Osteoblast (primary cell): Measurements from ENCODE around the gene DCC. TPM values are rescaled to one million over a fixed set of nuclear protein-coding genes. Genes with fewer than 3 reads are reported as not detected.

ENCODE experiments used
- DNase-seq: peaks from one replicate; pipeline ENCODE4 v3.0.0; 2011; ENCODE audit warnings: low spot score, mixed read lengths; ENCODE audit not compliant: insufficient read length; ENCODE audit errors: missing footprints
- H2AFZ ChIP-seq: 2 replicates; pipeline ENCODE4 v1.6.0; 2011; ENCODE audit warnings: mild to moderate bottlenecking, low read length
- H3K27ac ChIP-seq: 2 replicates; pipeline ENCODE4 v1.5.1; 2011; ENCODE audit warnings: mild to moderate bottlenecking, low read depth, low read length, moderate library complexity
- H3K27me3 ChIP-seq: 2 replicates; pipeline ENCODE4 v1.6.0; 2012; ENCODE audit warnings: mild to moderate bottlenecking, control low read depth, inconsistent platforms, low read length, moderate library complexity; ENCODE audit not compliant: insufficient read depth
- H3K36me3 ChIP-seq: 2 replicates; pipeline ENCODE4 v1.5.1; 2011; ENCODE audit warnings: mild to moderate bottlenecking, low read length, control low read depth, moderate library complexity; ENCODE audit not compliant: insufficient read depth
- H3K4me1 ChIP-seq: 2 replicates; pipeline ENCODE4 v1.5.1; 2011; ENCODE audit warnings: mild to moderate bottlenecking, low read length, control low read depth, moderate library complexity; ENCODE audit not compliant: insufficient read depth
- H3K4me2 ChIP-seq: 2 replicates; pipeline ENCODE4 v1.6.0; 2011; ENCODE audit warnings: mild to moderate bottlenecking, low read length; ENCODE audit not compliant: insufficient read depth
- H3K4me3 ChIP-seq: fragments of 200-600 bp; sonication (generic); 3 replicates; pipeline ENCODE4 v1.5.1; 2012; ENCODE audit warnings: mild to moderate bottlenecking, low read length, inconsistent platforms; ENCODE audit not compliant: insufficient read depth
- H3K79me2 ChIP-seq: 2 replicates; pipeline ENCODE4 v1.6.0; 2012; ENCODE audit warnings: mild to moderate bottlenecking, low read length, control low read depth, inconsistent platforms; ENCODE audit not compliant: insufficient read depth
- H3K9me3 ChIP-seq: 2 replicates; pipeline ENCODE4 v1.5.1; 2011; ENCODE audit warnings: low read depth, low read length, control low read depth
- H4K20me1 ChIP-seq: 2 replicates; pipeline ENCODE4 v1.6.0; 2012; ENCODE audit warnings: mild to moderate bottlenecking, low read length, control low read depth; ENCODE audit not compliant: insufficient read depth
- total RNA-seq: library from RNA; depleted of rRNA; stranded (reverse); fragments of >200 nt; gene quantifications from 2 replicates; pipeline ENCODE4 v1.2.3, GENCODE V29; 2012
- TF ChIP-seq, protein P1 (sequence below): IDR thresholded peaks from 2 replicates; pipeline ENCODE4 v1.5.1; 2011; ENCODE audit warnings: mild to moderate bottlenecking, low read depth, low read length, moderate library complexity; ENCODE audit errors: extremely low read depth

The DCC gene
- total RNA-seq, 1 donor = not detected

DNA sequence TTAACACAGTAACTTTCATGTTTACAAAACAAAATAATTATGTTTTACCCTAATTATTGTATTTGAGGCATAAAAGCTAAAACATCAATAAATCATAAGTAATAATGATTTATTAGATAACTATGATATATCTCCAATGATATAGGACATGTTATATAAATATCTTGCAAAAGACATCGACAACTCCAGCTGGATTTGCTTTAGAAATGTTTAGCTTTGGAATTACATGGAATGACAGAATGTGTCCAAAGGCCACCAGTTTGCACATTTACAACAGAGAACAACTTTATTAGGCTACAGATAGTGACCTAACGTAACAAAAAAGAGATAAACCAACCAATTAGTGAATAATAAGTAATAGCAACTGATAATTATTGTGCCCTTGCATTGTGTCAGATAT lies 475.7 kb downstream of the DCC start:
- TF ChIP-seq, protein P1, sequence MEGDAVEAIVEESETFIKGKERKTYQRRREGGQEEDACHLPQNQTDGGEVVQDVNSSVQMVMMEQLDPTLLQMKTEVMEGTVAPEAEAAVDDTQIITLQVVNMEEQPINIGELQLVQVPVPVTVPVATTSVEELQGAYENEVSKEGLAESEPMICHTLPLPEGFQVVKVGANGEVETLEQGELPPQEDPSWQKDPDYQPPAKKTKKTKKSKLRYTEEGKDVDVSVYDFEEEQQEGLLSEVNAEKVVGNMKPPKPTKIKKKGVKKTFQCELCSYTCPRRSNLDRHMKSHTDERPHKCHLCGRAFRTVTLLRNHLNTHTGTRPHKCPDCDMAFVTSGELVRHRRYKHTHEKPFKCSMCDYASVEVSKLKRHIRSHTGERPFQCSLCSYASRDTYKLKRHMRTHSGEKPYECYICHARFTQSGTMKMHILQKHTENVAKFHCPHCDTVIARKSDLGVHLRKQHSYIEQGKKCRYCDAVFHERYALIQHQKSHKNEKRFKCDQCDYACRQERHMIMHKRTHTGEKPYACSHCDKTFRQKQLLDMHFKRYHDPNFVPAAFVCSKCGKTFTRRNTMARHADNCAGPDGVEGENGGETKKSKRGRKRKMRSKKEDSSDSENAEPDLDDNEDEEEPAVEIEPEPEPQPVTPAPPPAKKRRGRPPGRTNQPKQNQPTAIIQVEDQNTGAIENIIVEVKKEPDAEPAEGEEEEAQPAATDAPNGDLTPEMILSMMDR = no peak
- H3K79me2 ChIP-seq = no peaks in the 10 kb centered on the region

DNA sequence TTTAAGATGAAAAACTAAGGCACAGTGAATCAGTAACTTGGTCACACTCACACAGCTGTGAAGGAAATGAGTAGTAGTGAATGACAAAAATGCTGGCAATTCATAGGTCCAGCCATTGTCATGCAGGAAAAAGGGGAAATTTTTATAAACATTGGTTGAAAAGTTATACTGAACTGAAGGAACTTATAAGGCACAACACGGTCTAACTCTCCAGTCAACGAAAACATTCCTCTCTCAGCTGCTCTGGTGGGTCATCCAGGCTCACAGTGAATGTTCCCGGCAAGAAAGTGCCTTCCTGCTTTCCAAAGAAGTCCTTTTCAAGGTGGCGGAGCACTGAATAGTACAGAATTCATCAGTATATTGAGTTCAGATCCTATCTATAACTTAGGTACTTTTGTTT lies 476.1 kb downstream of the DCC start:
- no peaks in the 10 kb centered on the region for H4K20me1 ChIP-seq
- TF ChIP-seq, protein P1 = no peak
- no peak overlapping the region for H3K27ac ChIP-seq
- H3K4me3 ChIP-seq = no peak overlapping the region
- no peaks in the 10 kb centered on the region for H3K4me1 ChIP-seq
- no peaks in the 10 kb centered on the region for H3K79me2 ChIP-seq
- no peak overlapping the region for H3K4me2 ChIP-seq
- H3K36me3 ChIP-seq = no peaks in the 10 kb centered on the region
- no peaks in the 10 kb centered on the region for H3K27me3 ChIP-seq
- H3K9me3 ChIP-seq = no peaks in the 10 kb centered on the region
- no peak overlapping the region for H2AFZ ChIP-seq
- DNase-seq = no peak

More for the DNA sequence above, 475.7 kb downstream of the DCC start:
- Histone ChIP-seq H3K27me3 (no peaks in the 10 kb centered on the region), H3K9me3 (no peaks in the 10 kb centered on the region), H3K36me3 (no peaks in the 10 kb centered on the region), H2AFZ (no peak overlapping the region), H4K20me1 (no peaks in the 10 kb centered on the region), H3K27ac (no peak overlapping the region), H3K4me1 (no peaks in the 10 kb centered on the region), H3K4me3 (no peak overlapping the region), H3K4me2 (no peak overlapping the region)
- no peak for DNase-seq

- Histone ChIP-seq H3K4me1 (no peaks in the 10 kb centered on the region), H3K79me2 (no peaks in the 10 kb centered on the region), H3K36me3 (no peaks in the 10 kb centered on the region), H4K20me1 (no peaks in the 10 kb centered on the region), H3K27ac (no peak overlapping the region), H2AFZ (no peak overlapping the region), H3K27me3 (no peaks in the 10 kb centered on the region), H3K4me3 (no peak overlapping the region), H3K9me3 (no peaks in the 10 kb centered on the region), H3K4me2 (no peak overlapping the region)
- no peak for DNase-seq
- TF ChIP-seq, protein P1 = no peak
These were observed 482.2 kb downstream of the DCC start for GRCh38 chr18:52822160-52822559.

DNA sequence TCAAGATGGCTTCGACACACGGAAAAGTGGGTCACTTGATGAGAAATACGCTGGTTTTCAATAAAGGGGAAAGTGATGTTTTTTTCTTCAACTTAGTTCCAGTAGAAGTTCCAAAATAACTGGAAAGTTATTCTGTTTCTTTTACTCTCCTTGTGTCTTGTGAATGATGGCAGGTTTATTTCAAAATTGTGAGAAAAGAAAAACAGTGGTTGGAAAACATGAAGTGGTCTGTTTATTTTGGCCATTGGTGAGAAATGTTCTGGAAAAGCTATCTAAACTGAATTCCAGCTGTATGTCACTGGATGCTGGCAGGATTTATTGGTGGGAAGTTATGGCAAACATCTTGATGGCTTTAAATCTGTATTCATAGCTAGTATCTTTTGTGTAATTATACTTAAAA lies 484.1 kb downstream of the DCC start:
- Histone ChIP-seq H3K4me1 (no peaks in the 10 kb centered on the region), H3K4me3 (no peak overlapping the region), H3K4me2 (no peak overlapping the region)

More for the DNA sequence above, 484.1 kb downstream of the DCC start:
- Histone ChIP-seq H3K36me3 (no peaks in the 10 kb centered on the region), H3K79me2 (no peaks in the 10 kb centered on the region), H3K27ac (no peak overlapping the region), H2AFZ (no peak overlapping the region), H4K20me1 (no peaks in the 10 kb centered on the region), H3K27me3 (no peaks in the 10 kb centered on the region), H3K9me3 (no peaks in the 10 kb centered on the region)
- TF ChIP-seq, protein P1 = no peak
- no peak for DNase-seq
